GM18526 (cell line): ENCODE results near the gene KIAA2012.

Experiments
- POLR2A ChIP-seq: IDR thresholded peaks from 3 replicates; pipeline ENCODE4 v1.6.1; 2011; ENCODE audit not compliant: insufficient read length; ENCODE audit errors: extremely low read depth

KIAA2012 gene

GRCh38 chr2:202061695-202062094 lies 11.4 kb upstream of the KIAA2012 start:
- no peak for TF ChIP-seq POLR2A

DNA sequence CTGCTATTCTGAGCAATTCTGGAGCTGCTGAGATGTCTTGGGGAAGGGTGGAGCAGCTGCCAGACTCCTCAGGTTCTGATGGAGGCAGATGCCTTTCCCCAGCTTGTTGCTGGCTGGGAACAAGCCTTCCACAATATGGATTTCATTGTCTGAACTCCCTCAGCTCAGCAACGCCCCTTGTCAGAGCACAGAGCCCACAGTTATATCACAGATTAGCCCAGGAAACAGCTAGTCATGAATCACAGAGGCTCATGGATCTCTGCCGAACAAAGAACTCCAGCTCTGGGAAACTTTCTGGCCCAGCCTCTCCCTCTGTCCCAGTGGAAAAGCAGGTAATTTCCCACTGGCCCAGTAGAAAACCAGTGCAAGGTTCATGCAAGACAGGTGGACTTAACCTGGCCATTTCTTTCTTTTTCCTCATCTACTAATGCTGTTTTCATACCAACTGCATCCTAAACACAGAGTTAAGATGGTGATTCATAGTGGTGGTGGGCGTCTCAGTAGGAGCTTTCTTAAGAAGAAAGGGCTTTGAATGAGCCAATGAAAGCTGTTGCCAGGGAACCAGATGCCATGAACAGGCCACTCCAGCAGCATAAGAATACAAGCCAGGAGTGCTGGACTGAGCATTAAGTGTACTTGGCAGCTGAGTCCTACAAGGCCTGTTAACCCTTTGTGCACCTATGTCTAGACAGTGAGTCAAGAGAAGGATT lies 8.7 kb upstream of the KIAA2012 start:
- TF ChIP-seq POLR2A = no peak

GRCh38 chr2:202064881-202065230 lies 8.2 kb upstream of the KIAA2012 start:
- TF ChIP-seq POLR2A = no peak

DNA sequence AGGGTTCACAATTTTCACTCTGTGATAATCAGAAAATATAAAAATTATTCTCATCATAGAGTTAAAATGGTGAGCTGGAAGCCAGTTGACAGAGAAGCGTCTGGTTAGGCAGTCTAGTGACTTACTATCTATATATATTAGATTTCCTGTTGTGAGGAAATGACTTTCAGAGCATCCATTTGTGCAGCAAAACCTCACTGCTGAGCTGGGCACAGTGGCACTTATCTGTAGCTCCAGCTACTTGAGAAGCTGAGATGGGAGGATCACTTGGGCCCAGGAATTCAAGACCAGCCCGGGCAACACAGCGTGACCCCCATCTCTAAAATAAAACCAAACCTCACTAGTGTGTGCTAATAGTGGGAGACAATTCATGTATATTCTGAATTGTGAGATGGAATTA lies 7.2 kb upstream of the KIAA2012 start:
- no peak for TF ChIP-seq POLR2A

DNA sequence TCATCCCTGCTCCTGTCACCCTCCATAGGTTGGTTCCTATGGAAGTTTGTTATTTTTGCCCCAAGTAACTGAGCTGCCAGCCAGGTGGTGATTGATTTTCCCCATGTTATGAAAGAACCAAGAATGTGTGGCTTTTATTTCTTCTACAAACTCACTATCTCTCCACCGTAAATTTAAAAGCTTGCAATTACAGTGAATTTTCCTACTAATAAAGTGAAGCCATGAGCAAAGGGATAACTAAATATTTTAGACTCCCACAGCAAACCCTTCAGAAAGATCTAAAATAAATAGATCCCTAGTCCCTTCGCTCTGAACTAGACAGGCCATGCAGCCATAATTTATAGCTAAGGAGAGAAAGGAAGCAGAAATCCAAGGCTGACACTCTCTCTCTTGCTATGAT lies 6.2 kb upstream of the KIAA2012 start:
- no peak for TF ChIP-seq POLR2A

GRCh38 chr2:202067589-202067988 lies 5.5 kb upstream of the KIAA2012 start:
- no peak for TF ChIP-seq POLR2A

DNA sequence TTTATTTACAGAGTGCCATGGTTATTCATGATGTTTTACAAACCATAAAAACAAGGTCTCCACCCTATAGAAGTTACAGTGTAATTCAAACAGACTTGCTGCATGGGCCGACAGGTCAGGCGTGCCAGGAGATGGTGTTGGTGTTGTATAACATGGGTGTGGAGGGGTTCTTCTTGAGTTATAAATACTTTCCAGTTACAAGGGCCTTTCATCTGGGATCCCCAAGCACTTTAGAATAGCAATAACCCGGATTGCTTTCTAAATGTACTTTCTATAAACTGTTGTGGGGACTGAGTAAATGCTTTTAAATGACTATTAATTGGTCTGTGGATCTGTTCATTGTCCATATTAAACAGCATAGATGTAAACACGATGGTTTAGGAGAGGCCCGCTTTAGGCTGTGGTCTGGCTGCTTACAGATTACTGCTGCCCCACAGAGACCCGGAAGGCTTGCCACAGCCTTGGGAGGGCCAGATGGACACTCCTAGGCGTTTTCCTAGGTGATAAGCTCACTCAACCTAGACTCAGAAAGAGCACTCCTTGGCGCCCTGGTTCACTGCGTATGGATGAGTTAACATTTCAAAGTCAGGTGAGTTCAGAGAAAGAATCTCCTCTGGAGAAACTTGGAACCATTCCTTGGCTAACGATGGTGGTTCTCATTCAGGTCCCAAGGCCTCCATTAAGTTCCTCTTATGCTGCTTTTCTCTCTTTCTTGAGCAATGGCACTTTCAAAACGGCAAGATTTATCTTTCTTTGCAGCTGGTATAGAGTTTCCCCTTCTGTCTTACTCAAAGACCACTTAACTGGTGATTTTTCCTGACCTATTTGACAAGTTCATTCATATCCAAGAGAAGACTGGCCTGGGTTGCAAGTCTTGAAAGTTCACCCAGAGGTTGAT lies 3.6 kb upstream of the KIAA2012 start:
- no peak for TF ChIP-seq POLR2A

- TF ChIP-seq POLR2A = no peak
These were observed 1.9 kb upstream of the KIAA2012 start for GRCh38 chr2:202071107-202071506.

DNA sequence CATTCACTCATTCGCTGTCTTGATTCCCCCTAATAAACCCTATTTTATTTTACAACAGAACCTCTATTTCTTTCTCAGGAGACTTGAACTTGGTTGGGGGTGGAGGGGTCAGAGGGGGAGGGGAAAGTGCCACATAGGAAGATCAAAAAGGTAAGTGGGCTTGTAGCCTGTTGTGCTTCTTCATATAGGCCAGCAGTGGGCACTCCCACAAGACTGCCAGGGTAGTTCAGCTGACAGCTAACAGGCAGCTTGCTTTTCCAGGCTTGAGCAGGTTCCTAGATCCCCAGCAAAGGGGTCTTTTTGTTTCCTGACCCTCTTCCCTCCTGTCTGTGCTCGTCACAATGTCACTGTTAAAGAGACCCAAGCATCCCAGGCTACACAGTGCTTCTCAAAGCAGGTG lies 829 bp upstream of the KIAA2012 start:
- no peak for TF ChIP-seq POLR2A

DNA sequence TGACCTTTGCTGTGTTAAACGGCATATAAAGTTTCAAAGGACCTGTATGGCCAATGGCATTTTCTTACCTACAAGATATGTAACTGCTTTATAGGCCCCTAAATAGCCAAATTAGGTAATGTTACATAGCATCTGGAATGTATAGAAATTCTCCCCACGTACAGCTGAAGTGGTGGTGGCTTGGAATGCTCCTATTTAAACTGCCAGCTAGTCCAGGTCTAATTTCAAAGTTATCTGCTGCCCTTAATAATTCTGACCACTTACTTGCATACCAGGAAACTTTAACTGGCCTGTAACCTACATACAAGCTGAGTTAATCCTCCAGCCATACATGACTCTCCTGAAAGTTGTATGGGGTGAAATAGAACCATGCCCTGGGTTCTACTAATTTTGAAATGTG lies 1.3 kb downstream of the KIAA2012 start:
- TF ChIP-seq POLR2A = no peak

- TF ChIP-seq POLR2A = no peak
These were observed 6.3 kb downstream of the KIAA2012 start for GRCh38 chr2:202079310-202079709.

DNA sequence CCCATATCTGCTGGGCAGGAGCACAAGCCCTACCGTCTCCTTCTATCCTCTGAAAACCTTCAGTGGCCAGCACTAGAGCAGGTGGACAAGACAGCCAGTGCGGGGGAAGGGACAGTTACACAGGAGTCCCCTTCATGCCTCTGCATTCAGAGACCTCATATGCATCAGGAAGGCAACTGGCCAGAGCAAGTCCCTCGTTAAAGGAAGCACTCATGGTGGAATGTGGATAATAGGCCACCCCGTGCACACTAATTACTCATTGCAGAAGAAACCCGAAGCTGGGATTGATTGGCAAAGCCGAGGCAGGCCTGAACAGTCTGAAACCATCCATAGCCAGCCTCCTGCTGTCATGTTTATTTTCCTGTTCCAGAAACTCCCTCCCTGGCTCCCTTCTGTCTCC lies 11.2 kb downstream of the KIAA2012 start:
- TF ChIP-seq POLR2A = no peak

DNA sequence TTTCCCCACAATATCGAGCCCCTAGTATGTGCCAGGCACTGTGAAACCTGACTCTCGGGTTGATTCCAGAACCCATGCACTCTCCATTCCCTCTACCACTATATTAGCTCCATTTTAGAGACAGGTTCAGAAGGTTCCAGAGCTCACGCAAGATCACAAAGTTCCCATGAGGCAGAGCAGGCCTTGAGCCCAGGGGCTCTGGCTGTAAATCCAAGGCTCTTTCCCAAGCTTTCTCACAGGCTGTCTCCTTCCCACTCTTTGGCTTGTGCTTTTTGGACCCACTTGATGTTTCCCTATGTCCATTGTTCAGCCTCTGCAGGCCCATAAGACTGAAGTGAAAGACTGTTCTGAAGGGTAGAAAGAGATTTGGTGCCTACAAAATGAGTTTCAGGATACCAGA lies 15.7 kb downstream of the KIAA2012 start:
- TF ChIP-seq POLR2A = no peak

DNA sequence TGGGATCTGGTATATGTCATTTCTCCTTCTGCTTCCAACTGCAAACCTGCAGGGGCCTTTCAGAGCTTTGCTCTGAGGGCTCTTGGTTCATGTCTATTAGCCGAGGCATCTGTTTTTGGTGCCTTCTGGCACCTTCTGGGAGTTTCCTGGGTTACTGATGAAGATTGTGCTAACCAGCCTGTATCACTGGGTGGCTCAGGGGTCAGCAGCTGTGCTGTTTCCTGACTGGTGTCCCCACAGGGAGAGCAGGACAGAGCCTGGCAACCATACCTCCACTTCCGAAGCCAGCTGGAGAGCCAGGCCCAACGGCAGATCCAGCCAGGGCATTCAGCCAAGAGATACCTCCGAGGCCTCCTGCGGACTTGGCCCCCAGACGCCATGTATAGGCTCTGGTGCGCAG lies 17.5 kb downstream of the KIAA2012 start:
- TF ChIP-seq POLR2A = no peak

- no peak for TF ChIP-seq POLR2A
These were observed 18.4 kb downstream of the KIAA2012 start for GRCh38 chr2:202091476-202091875.

DNA sequence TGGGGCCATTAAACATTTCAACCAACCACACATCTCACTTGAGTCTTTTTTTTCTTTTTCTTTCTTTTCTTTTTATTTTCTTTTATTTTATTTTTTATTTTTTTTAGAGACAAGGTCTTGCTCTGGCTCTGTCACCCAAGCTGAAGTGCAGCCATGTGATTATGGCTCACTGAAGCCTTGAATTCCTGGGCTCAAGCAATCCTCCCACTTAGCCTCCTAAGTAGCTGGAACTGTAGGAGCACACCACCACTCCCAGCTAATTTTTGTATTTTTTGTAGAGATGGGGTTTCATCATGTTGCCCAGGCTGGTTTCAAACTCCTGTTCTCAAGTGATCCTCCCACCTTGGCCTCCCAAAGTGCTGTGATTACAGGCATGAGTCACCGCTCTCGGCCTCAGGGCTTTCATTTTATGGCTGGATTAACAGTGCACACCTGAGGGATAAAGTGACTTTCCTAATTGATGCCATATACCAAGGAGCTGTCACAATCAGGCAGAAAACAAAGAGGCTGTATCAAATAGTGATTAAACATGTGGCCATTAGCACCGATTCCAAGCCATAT lies 21.5 kb downstream of the KIAA2012 start:
- TF ChIP-seq POLR2A = no peak
